GM10847 (cell line): Measurements from ENCODE around the gene ADGRD1.

Source experiments
- POLR2A ChIP-seq: IDR thresholded peaks from 2 replicates; pipeline ENCODE4 v1.6.1; 2011; ENCODE audit not compliant: insufficient read length; ENCODE audit errors: extremely low read depth

The ADGRD1 gene

GRCh38 chr12:131138638-131139362 is 185.1 kb downstream of the ADGRD1 start:
- TF ChIP-seq POLR2A: no peak

- TF ChIP-seq POLR2A: no peak
Measured at GRCh38 chr12:131139363-131140068, 185.8 kb downstream of the ADGRD1 start.

GRCh38 chr12:131140069-131140435 is 186.3 kb downstream of the ADGRD1 start:
- TF ChIP-seq POLR2A: no peak

GRCh38 chr12:131140697-131141096 is 187.0 kb downstream of the ADGRD1 start:
- TF ChIP-seq POLR2A: no peak

GRCh38 chr12:131141514-131141913 is 187.8 kb downstream of the ADGRD1 start:
- TF ChIP-seq POLR2A: no peak

GRCh38 chr12:131142891-131143657 is 189.4 kb downstream of the ADGRD1 start:
- TF ChIP-seq POLR2A: no peak

- no peak for TF ChIP-seq POLR2A
Measured at GRCh38 chr12:131146173-131146675, 192.5 kb downstream of the ADGRD1 start.

- no peak for TF ChIP-seq POLR2A
Measured at GRCh38 chr12:131147293-131147692, 193.6 kb downstream of the ADGRD1 start.

- TF ChIP-seq POLR2A: no peak
Measured at GRCh38 chr12:131147894-131148293, 194.2 kb downstream of the ADGRD1 start.

- TF ChIP-seq POLR2A: no peak
Measured at GRCh38 chr12:131151558-131152345, 198.0 kb downstream of the ADGRD1 start.

- TF ChIP-seq POLR2A: no peak
Measured at GRCh38 chr12:131152587-131152986, 198.9 kb downstream of the ADGRD1 start.

- TF ChIP-seq POLR2A: no peak
Measured at GRCh38 chr12:131153016-131153415, 199.3 kb downstream of the ADGRD1 start.

- no peak for TF ChIP-seq POLR2A
Measured at GRCh38 chr12:131153956-131154355, 200.2 kb downstream of the ADGRD1 start.

- no peak for TF ChIP-seq POLR2A
Measured at GRCh38 chr12:131155131-131155530, 201.4 kb downstream of the ADGRD1 start.

GRCh38 chr12:131157743-131158142 is 204.0 kb downstream of the ADGRD1 start:
- no peak for TF ChIP-seq POLR2A
